HepG2 (cell line): Measurements from ENCODE around the gene SRGAP3.

ENCODE experiments used
- DPF2 ChIP-seq: sonication (generic); formaldehyde crosslinking; IDR thresholded peaks from 2 replicates; pipeline ENCODE4 v1.4.0; 2020; ENCODE audit warnings: mild to moderate bottlenecking, low read depth, missing genetic modification reagents, borderline replicate concordance
- KLF16 ChIP-seq, 2 experiments: sonication (generic) in 1 of 2; formaldehyde crosslinking in 1 of 2; IDR thresholded peaks; 2 replicates each; pipeline versions ENCODE4 v1.6.1 to v1.8.0; 2016 to 2023; ENCODE audit warnings: missing genetic modification reagents in 2 of 2, missing compliant biosample characterization in 1 of 2
- ZNF577 ChIP-seq: sonication (generic); formaldehyde crosslinking; IDR thresholded peaks from 2 replicates; pipeline ENCODE4 v1.4.0; 2020; ENCODE audit warnings: mild to moderate bottlenecking, low read depth, missing genetic modification reagents, borderline replicate concordance
- ZNF629 ChIP-seq: sonication (generic); formaldehyde crosslinking; conservative IDR thresholded peaks from 2 replicates; pipeline ENCODE4 v1.5.0; 2020; ENCODE audit warnings: missing genetic modification reagents

DNA sequence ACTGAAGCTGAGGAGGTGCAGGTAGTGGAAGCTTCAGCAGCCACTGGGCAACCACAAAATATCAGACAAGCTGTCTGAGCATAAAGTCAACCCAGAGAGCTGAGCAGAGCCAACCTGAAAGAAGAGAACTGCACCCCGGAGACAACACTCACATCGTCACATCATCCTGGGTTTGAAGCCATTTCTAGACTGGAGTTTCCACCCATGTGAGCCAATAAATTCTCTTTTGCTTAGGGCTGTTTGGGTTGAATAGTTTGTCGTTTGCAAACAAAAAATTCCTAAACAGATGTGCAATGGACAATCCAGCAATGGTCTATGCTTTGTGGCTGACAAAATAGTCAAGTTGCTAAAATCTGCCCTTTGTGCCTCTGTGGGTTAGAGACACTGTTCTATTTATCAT lies 270.9 kb downstream of the SRGAP3 start:
- TF ChIP-seq ZNF577 (no peak), KLF16 (CRISPR knock-in tag; IDR thresholded peaks at IDR 0.05) (no peak), DPF2 (CRISPR knock-in tag) (no peak), ZNF629 (no peak)
